H1 (cell line): ENCODE results near the gene CRYBB1. TPM values are rescaled to one million over a fixed set of nuclear protein-coding genes. Genes with fewer than 3 reads are reported as not detected.
A peak's percentile ranks its signal among the peaks of the same experiment; 100 is the strongest.

ENCODE experiments used
- CTCF ChIA-PET: fragments of 300-600 bp; sonication (Branson Sonifier 250); formaldehyde crosslinking; loops from one replicate; lab custom pipeline; 2021; ENCODE audit not compliant: partially characterized antibody; lab: Charles Lee
- POLR2A ChIA-PET: fragments of 300-600 bp; sonication (Branson Sonifier 250); formaldehyde crosslinking; loops from one replicate; lab custom pipeline; 2021; ENCODE audit warnings: inconsistent platforms; ENCODE audit not compliant: partially characterized antibody; lab: Charles Lee
- DNase-seq, 2 experiments: peaks; one replicate each; pipeline versions ENCODE4 v3.0.0 to v3.0.0-alpha.2; 2010 to 2022; ENCODE audit warnings: low spot score in 2 of 2, low read depth in 1 of 2, mixed read lengths in 1 of 2
- FAIRE-seq: peaks from 2 replicates; lab custom pipeline; 2011; peaks lifted over from hg19 to GRCh38; lab: Jason Lieb, UNC
- H2AFZ ChIP-seq: 2 replicates; pipeline ENCODE4 v1.8.1; 2012; ENCODE audit warnings: low read length, inconsistent platforms
- H2AK5ac ChIP-seq: 2 replicates; pipeline ENCODE4 v1.6.1; 2013; ENCODE audit warnings: low read depth, low read length
- H2BK120ac ChIP-seq: replicated peaks from 2 replicates; pipeline ENCODE3; 2013; ENCODE audit warnings: low read depth, low read length, inconsistent platforms
- H2BK12ac ChIP-seq: 2 replicates; pipeline ENCODE4 v1.6.1; 2013; ENCODE audit warnings: low read depth, low read length
- H2BK15ac ChIP-seq: 2 replicates; pipeline ENCODE4 v1.6.1; 2013; ENCODE audit warnings: low read length
- H2BK20ac ChIP-seq: 2 replicates; pipeline ENCODE4 v1.6.1; 2013; ENCODE audit warnings: low read length
- H2BK5ac ChIP-seq: 2 replicates; pipeline ENCODE4 v1.6.1; 2013; ENCODE audit warnings: low read depth, low read length
- H3K14ac ChIP-seq: 2 replicates; pipeline ENCODE4 v1.6.1; 2013; ENCODE audit warnings: inconsistent platforms; ENCODE audit not compliant: insufficient read length
- H3K18ac ChIP-seq: 2 replicates; pipeline ENCODE4 v1.6.1; 2013; ENCODE audit warnings: low read length; ENCODE audit errors: extremely low read depth
- H3K23ac ChIP-seq: 2 replicates; pipeline ENCODE4 v1.6.1; 2013; ENCODE audit warnings: inconsistent platforms; ENCODE audit not compliant: insufficient read length
- H3K23me2 ChIP-seq: 2 replicates; pipeline ENCODE4 v1.6.1; 2013; ENCODE audit warnings: low read depth, low read length
- H3K27ac ChIP-seq: 2 replicates; pipeline ENCODE4 v1.6.1; 2011; ENCODE audit warnings: low read depth, low read length, inconsistent platforms
- H3K27me3 ChIP-seq, 4 experiments: replicated peaks in 1 of 4; 1 replicate in 1 of 4; 2 replicates in 3 of 4; pipeline versions ENCODE4 v1.6.1 to v1.8.1; 2011 to 2013; ENCODE audit warnings: low read length in 3 of 4, mild to moderate bottlenecking in 3 of 4, inconsistent platforms in 2 of 4, mixed read lengths in 2 of 4, moderate library complexity in 1 of 4; ENCODE audit not compliant: control insufficient read depth in 3 of 4, insufficient read depth in 3 of 4; ENCODE audit errors: extremely low read depth in 1 of 4
- H3K36me3 ChIP-seq, 4 experiments: 2 replicates each; pipeline versions ENCODE4 v1.6.1 to v1.8.1; 2011 to 2013; ENCODE audit warnings: mild to moderate bottlenecking in 4 of 4, low read length in 3 of 4, moderate library complexity in 2 of 4, control low read depth in 1 of 4, inconsistent platforms in 1 of 4; ENCODE audit not compliant: insufficient read depth in 4 of 4, control insufficient read depth in 2 of 4
- H3K4ac ChIP-seq: replicated peaks from 2 replicates; pipeline ENCODE3; 2013; ENCODE audit warnings: low read length, low read depth, mixed read lengths, inconsistent platforms; ENCODE audit not compliant: insufficient read length
- H3K4me1 ChIP-seq, 4 experiments: replicated peaks in 1 of 4; 1 replicate in 1 of 4; 2 replicates in 3 of 4; pipeline versions ENCODE4 v1.6.1 to v1.8.1; 2011 to 2013; ENCODE audit warnings: low read length in 3 of 4, inconsistent platforms in 2 of 4, mixed read lengths in 1 of 4; ENCODE audit not compliant: insufficient read depth in 4 of 4, control insufficient read depth in 3 of 4
- H3K4me2 ChIP-seq, 2 experiments: 2 replicates each; pipeline versions ENCODE4 v1.6.1 to v1.8.1; 2011 to 2013; ENCODE audit warnings: low read depth in 2 of 2, low read length in 2 of 2, control low read depth in 1 of 2, inconsistent platforms in 1 of 2, mild to moderate bottlenecking in 1 of 2; ENCODE audit not compliant: insufficient read depth in 1 of 2
- H3K4me3 ChIP-seq, 4 experiments: fragments of 200-600, 300-600 bp in 1 of 4; sonication (generic), shearing (Covaris generic), sonication (Bioruptor Twin) in 1 of 4; 2 replicates each; pipeline versions ENCODE4 v1.5.1 to v1.8.1; 2011 to 2016; ENCODE audit warnings: low read length in 4 of 4, low read depth in 3 of 4, control low read depth in 2 of 4, inconsistent platforms in 2 of 4, mild to moderate bottlenecking in 2 of 4, mixed read lengths in 1 of 4, moderate library complexity in 1 of 4; ENCODE audit not compliant: insufficient read depth in 2 of 4; ENCODE audit errors: extremely low read depth in 1 of 4
- H3K56ac ChIP-seq: replicated peaks from 2 replicates; pipeline ENCODE3; 2013; ENCODE audit warnings: low read depth, mild to moderate bottlenecking, mixed read lengths, low read length, inconsistent platforms; ENCODE audit not compliant: insufficient read length
- H3K79me1 ChIP-seq: 2 replicates; pipeline ENCODE4 v1.6.1; 2013; ENCODE audit warnings: low read depth, low read length, control low read depth
- H3K79me2 ChIP-seq, 2 experiments: 2 replicates each; pipeline versions ENCODE4 v1.6.1 to v1.8.1; 2012 to 2013; ENCODE audit warnings: low read length in 2 of 2, mild to moderate bottlenecking in 2 of 2, inconsistent platforms in 1 of 2; ENCODE audit not compliant: insufficient read depth in 2 of 2, control insufficient read depth in 1 of 2
- H3K9ac ChIP-seq, 4 experiments: replicated peaks in 1 of 4; 1 replicate in 1 of 4; 2 replicates in 3 of 4; pipeline versions ENCODE4 v1.6.1 to v1.8.1; 2011 to 2013; ENCODE audit warnings: low read depth in 3 of 4, low read length in 3 of 4, control low read depth in 2 of 4, mild to moderate bottlenecking in 2 of 4, moderate library complexity in 2 of 4, inconsistent platforms in 1 of 4; ENCODE audit errors: extremely low read depth in 1 of 4
- H3K9me3 ChIP-seq, 2 experiments: 2 replicates each; pipeline versions ENCODE4 v1.6.1 to v1.8.1; 2012 to 2013; ENCODE audit warnings: mild to moderate bottlenecking in 2 of 2, moderate library complexity in 2 of 2, control low read depth in 1 of 2, inconsistent platforms in 1 of 2, low read depth in 1 of 2, low read length in 1 of 2, mixed read lengths in 1 of 2; ENCODE audit not compliant: insufficient read depth in 2 of 2
- H4K20me1 ChIP-seq, 2 experiments: replicated peaks in 1 of 2; 2 replicates each; pipeline versions ENCODE3 to v1.8.1; 2011 to 2013; ENCODE audit warnings: inconsistent platforms in 2 of 2, low read length in 2 of 2, mild to moderate bottlenecking in 1 of 2; ENCODE audit not compliant: insufficient read depth in 2 of 2, control insufficient read depth in 1 of 2
- H4K5ac ChIP-seq: 2 replicates; pipeline ENCODE4 v1.6.1; 2013; ENCODE audit warnings: low read length, low read depth, mixed read lengths, inconsistent platforms; ENCODE audit not compliant: insufficient read length
- H4K8ac ChIP-seq: 2 replicates; pipeline ENCODE4 v1.8.0; 2013; ENCODE audit warnings: mild to moderate bottlenecking, moderate library complexity, low read length, inconsistent platforms; ENCODE audit not compliant: insufficient read depth; ENCODE audit errors: extremely low read depth
- H4K91ac ChIP-seq: replicated peaks from 2 replicates; pipeline ENCODE3; 2013; ENCODE audit warnings: low read length, mixed read lengths, inconsistent platforms; ENCODE audit not compliant: insufficient read length
- ASH2L ChIP-seq: fragments of 200-600, 300-600 bp; sonication (generic); IDR thresholded peaks from one replicate; pipeline ENCODE4 v1.7.1; 2017; ENCODE audit warnings: low read length
- EGR1 ChIP-seq: IDR thresholded peaks from 2 replicates; pipeline ENCODE4 v1.6.1; 2011; ENCODE audit warnings: low read depth, low read length, borderline replicate concordance
- EP300 ChIP-seq, 2 experiments: IDR thresholded peaks; 1 replicate in 1 of 2; 2 replicates in 1 of 2; pipeline ENCODE4 v1.6.1; 2011 to 2012; ENCODE audit warnings: low read depth in 2 of 2, low read length in 2 of 2, mild to moderate bottlenecking in 2 of 2, borderline replicate concordance in 1 of 2, inconsistent platforms in 1 of 2, moderate library complexity in 1 of 2
- GABPA ChIP-seq: IDR thresholded peaks from 2 replicates; pipeline ENCODE4 v1.6.1; 2011; ENCODE audit warnings: mild to moderate bottlenecking, low read length, moderate library complexity, borderline replicate concordance; ENCODE audit not compliant: insufficient read depth
- HDAC2 ChIP-seq, 2 experiments: fragments of 300-600 bp in 1 of 2; sonication (generic) in 1 of 2; IDR thresholded peaks; 2 replicates each; pipeline ENCODE4 v1.6.1; 2011 to 2012; ENCODE audit warnings: low read depth in 2 of 2, low read length in 2 of 2, mild to moderate bottlenecking in 2 of 2, moderate library complexity in 2 of 2, borderline replicate concordance in 1 of 2, inconsistent platforms in 1 of 2
- JUND ChIP-seq: IDR thresholded peaks from 2 replicates; pipeline ENCODE4 v1.6.1; 2011; ENCODE audit warnings: mild to moderate bottlenecking, improper control_type of control experiment, low read length
- KDM5A ChIP-seq: fragments of 200-600 bp; IDR thresholded peaks from 2 replicates; pipeline ENCODE4 v1.7.1; 2012; ENCODE audit warnings: mild to moderate bottlenecking, low read length, inconsistent platforms, mixed read lengths
- POU5F1 ChIP-seq: IDR thresholded peaks from 2 replicates; pipeline ENCODE4 v1.6.1; 2011; ENCODE audit warnings: low read depth, mild to moderate bottlenecking, low read length, moderate library complexity
- RAD21 ChIP-seq, 2 experiments: IDR thresholded peaks in 1 of 2; conservative IDR thresholded peaks in 1 of 2; 2 replicates each; pipeline ENCODE4 v1.6.1; 2011; ENCODE audit warnings: low read depth in 2 of 2, low read length in 2 of 2, improper control_type of control experiment in 1 of 2, inconsistent platforms in 1 of 2, mild to moderate bottlenecking in 1 of 2, moderate library complexity in 1 of 2
- SIRT6 ChIP-seq: IDR thresholded peaks from one replicate; pipeline ENCODE4 v1.7.1; 2012; ENCODE audit warnings: low read length, inconsistent platforms
- TAF7 ChIP-seq: optimal IDR thresholded peaks from 2 replicates; pipeline ENCODE3; 2011; ENCODE audit warnings: low read depth, mild to moderate bottlenecking, inconsistent platforms, low read length, moderate library complexity, borderline replicate concordance
- WGBS, 2 experiments: shearing (Covaris generic) in 1 of 2; methylation state at CpG; one replicate each; pipeline versions ENCODE4 v1.1.6 to v1.1.7; 2013 to 2015; ENCODE audit warnings: low lambda C conversion rate in 2 of 2, mixed read lengths in 2 of 2, inconsistent platforms in 1 of 2, low coverage in 1 of 2, missing lambda C conversion rate in 1 of 2; ENCODE audit not compliant: insufficient replicate concordance in 2 of 2, insufficient coverage in 1 of 2, insufficient read length in 1 of 2; ENCODE audit errors: extremely low coverage in 1 of 2, missing lambda C conversion rate in 1 of 2; 5-methylcytosine and 5-hydroxymethylcytosine counted together
- polyA plus RNA-seq, 7 experiments: library from polyadenylated mRNA; depleted of rRNA in 3 of 7; stranded (reverse) in 5 of 7; unstranded in 2 of 7; fragments of >200 nt in 5 of 7; fragments of 200-250 nt in 2 of 7; gene quantifications; 1 replicate in 5 of 7; 2 replicates in 1 of 7; 4 replicates in 1 of 7; pipeline versions ENCODE4 v1.2.1 to v1.2.3, GENCODE V29; 2011 to 2013; ENCODE audit warnings: missing spikeins in 2 of 7, mixed read lengths in 2 of 7
- total RNA-seq: library from RNA; stranded (reverse); fragmentation: NEBNext Ultra II Directional; extraction: Animal tissue kit (Norgen Biotek cat#: 25700); gene quantifications from 2 replicates; pipeline ENCODE4 v1.2.1, GENCODE V29; 2021
- TF ChIP-seq, protein P1 (sequence below): IDR thresholded peaks from 2 replicates; pipeline ENCODE4 v1.6.1; 2012; ENCODE audit warnings: inconsistent platforms

The CRYBB1 gene
- total and polyA plus RNA-seq, 2 of the 8 experiments (the other 6 are each of a cell fraction or from before 2014, with no cell fraction given) = 1.7 to 6.0 TPM

DNA sequence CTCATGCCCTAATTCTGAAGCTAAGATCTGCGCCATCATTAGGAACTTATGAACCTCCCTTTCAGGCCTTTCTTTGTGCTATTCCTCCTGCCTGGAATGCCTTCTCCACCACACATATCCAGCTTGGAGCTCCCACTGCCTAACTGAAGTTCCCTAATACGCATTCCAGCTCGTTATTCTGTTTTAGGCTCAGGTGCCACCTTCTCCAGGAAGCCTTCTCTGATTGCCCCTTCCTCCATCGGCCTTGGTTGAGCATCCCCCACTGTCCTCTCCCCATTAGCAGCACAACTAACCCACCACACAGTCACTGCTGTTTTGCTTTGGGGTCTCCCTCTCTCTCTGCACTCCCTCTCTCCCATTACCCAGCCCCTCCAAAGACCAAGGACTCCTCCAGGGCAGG lies 5.2 kb downstream of the CRYBB1 start:
- H2BK120ac ChIP-seq = no peak overlapping the region
- H2BK15ac ChIP-seq = 0 out of 2 replicates have a peak overlapping the region, but pooled peaks have one; percentile 9
- no peak overlapping the region for H4K8ac ChIP-seq
- POLR2A ChIA-PET = interaction anchor here (0.8 to 1.3 kb wide), 5 partner anchors 11 to 54 kb away, joined by 3 to 6 read pairs (median 3); no protein-coding TSS in a partner anchor
- H3K4ac ChIP-seq = no peak overlapping the region
- no peak overlapping the region for H4K5ac ChIP-seq
- CTCF ChIA-PET = interaction anchor here (0.8 to 1.6 kb wide), 5 partner anchors 12 to 61 kb away, joined by 3 to 4 read pairs (median 3); no protein-coding TSS in a partner anchor
- no peak overlapping the region for H3K14ac ChIP-seq
- peaks cover 22 to 39% (median 26%) of the 10 kb centered on the region in 4 experiments for H3K4me1 ChIP-seq
- H2AK5ac ChIP-seq = peak overlapping the region; percentile 7
- peak overlapping the region; percentile 41; the same call in 1 of the 2 replicates for H2BK5ac ChIP-seq
- DNase-seq = no peak
- no peaks in the 10 kb centered on the region; the same call in 1 of the 2 replicates for H3K79me1 ChIP-seq
- no peak overlapping the region for H3K23ac ChIP-seq
- H3K36me3 ChIP-seq = no peaks in the 10 kb centered on the region
- H3K27me3 ChIP-seq = peaks cover 5 to 31% (median 26%) of the 10 kb centered on the region in 4 experiments
- FAIRE-seq = no peak
- H4K20me1 ChIP-seq = no peaks in the 10 kb centered on the region
- no peak overlapping the region for H2AFZ ChIP-seq
- 78% methylated on average over 4 of the region's 4 CpGs; no CpG with 5 or more reads in 1 of the 2 experiments for WGBS, 2 experiments
- H2BK20ac ChIP-seq = peak overlapping the region; percentile 15; the same call in 1 of the 2 replicates
- H3K4me2 ChIP-seq = peak overlapping the region in 1 of 2 experiments; percentile 89; a peak in 2 of 4 replicates
- peaks cover 5% of the 10 kb centered on the region; the same call in 1 of the 2 replicates for H3K23me2 ChIP-seq
- no peak overlapping the region for H3K4me3 ChIP-seq
- no peak overlapping the region for H3K18ac ChIP-seq
- no peak overlapping the region for H3K9ac ChIP-seq
- H3K79me2 ChIP-seq = no peaks in the 10 kb centered on the region
- no peaks in the 10 kb centered on the region for H3K9me3 ChIP-seq
- H3K56ac ChIP-seq = no peak overlapping the region
- H4K91ac ChIP-seq = peak overlapping the region; percentile 5
- peak overlapping the region; percentile 56; the same call in 1 of the 2 replicates for H2BK12ac ChIP-seq
- H3K27ac ChIP-seq = no peak overlapping the region
- no peak for TF ChIP-seq JUND
- TF ChIP-seq, protein P1, sequence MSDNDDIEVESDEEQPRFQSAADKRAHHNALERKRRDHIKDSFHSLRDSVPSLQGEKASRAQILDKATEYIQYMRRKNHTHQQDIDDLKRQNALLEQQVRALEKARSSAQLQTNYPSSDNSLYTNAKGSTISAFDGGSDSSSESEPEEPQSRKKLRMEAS = no peak
- no peak for TF ChIP-seq SIRT6
- no peak for TF ChIP-seq EP300 (IDR thresholded peaks at IDR 0.05; ENCODE audit: borderline replicate concordance in 1 of 2, low read depth in 2 of 2, low read length in 2 of 2)
- no peak for TF ChIP-seq ASH2L
- no peak for TF ChIP-seq HDAC2 (IDR thresholded peaks at IDR 0.05; ENCODE audit: borderline replicate concordance in 1 of 2, low read depth in 2 of 2, low read length in 2 of 2)
- no peak for TF ChIP-seq TAF7
- TF ChIP-seq EGR1 = no peak
- TF ChIP-seq POU5F1 = no peak
- no peak for TF ChIP-seq RAD21 (IDR thresholded peaks at IDR 0.05 in 1 of 2, conservative IDR thresholded peaks at IDR 0.05 in 1 of 2; ENCODE audit: low read depth in 2 of 2, low read length in 2 of 2)
- TF ChIP-seq GABPA = no peak
- TF ChIP-seq KDM5A = no peak
